ENCODE measurements around the gene GPR3. TPM values are rescaled to one million over a fixed set of nuclear protein-coding genes. Genes with fewer than 3 reads are reported as not detected.
A peak's percentile ranks its signal among the peaks of the same experiment; 100 is the strongest.

Gene GPR3
- not detected for total RNA-seq

GRCh38 chr1:27392096-27392777 is at the start of gene GPR3:
Gene GPR3 (plus strand): TSS chr1:27392622. CDS start chr1:27393799, 1,177 bp downstream.
- no peaks in the 10 kb centered on the region for H3K9me3 ChIP-seq
- peak within 1 kb of the TSS; percentile 48 to 59 (median 56) for H3K4me3 ChIP-seq
- H3K4me1 ChIP-seq = peaks cover 7 to 20% (median 13%) of the 10 kb centered on the region in 4 donors
- peak within 1 kb of the TSS in 3 of 4 donors; percentile 27 to 67 (median 53) for H3K27ac ChIP-seq
- DNase-seq = peak; percentile 90 to 96 (median 94)
- TF ChIP-seq, protein P1, sequence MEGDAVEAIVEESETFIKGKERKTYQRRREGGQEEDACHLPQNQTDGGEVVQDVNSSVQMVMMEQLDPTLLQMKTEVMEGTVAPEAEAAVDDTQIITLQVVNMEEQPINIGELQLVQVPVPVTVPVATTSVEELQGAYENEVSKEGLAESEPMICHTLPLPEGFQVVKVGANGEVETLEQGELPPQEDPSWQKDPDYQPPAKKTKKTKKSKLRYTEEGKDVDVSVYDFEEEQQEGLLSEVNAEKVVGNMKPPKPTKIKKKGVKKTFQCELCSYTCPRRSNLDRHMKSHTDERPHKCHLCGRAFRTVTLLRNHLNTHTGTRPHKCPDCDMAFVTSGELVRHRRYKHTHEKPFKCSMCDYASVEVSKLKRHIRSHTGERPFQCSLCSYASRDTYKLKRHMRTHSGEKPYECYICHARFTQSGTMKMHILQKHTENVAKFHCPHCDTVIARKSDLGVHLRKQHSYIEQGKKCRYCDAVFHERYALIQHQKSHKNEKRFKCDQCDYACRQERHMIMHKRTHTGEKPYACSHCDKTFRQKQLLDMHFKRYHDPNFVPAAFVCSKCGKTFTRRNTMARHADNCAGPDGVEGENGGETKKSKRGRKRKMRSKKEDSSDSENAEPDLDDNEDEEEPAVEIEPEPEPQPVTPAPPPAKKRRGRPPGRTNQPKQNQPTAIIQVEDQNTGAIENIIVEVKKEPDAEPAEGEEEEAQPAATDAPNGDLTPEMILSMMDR (IDR thresholded peaks at IDR 0.05) = peak in 5 of 6 experiments; percentile 50 to 54 (median 50)
- TF ChIP-seq POLR2A (IDR thresholded peaks at IDR 0.05) = no peak
- H3K27me3 ChIP-seq = no peaks in the 10 kb centered on the region
- H3K36me3 ChIP-seq = no peaks in the 10 kb centered on the region

DNA sequence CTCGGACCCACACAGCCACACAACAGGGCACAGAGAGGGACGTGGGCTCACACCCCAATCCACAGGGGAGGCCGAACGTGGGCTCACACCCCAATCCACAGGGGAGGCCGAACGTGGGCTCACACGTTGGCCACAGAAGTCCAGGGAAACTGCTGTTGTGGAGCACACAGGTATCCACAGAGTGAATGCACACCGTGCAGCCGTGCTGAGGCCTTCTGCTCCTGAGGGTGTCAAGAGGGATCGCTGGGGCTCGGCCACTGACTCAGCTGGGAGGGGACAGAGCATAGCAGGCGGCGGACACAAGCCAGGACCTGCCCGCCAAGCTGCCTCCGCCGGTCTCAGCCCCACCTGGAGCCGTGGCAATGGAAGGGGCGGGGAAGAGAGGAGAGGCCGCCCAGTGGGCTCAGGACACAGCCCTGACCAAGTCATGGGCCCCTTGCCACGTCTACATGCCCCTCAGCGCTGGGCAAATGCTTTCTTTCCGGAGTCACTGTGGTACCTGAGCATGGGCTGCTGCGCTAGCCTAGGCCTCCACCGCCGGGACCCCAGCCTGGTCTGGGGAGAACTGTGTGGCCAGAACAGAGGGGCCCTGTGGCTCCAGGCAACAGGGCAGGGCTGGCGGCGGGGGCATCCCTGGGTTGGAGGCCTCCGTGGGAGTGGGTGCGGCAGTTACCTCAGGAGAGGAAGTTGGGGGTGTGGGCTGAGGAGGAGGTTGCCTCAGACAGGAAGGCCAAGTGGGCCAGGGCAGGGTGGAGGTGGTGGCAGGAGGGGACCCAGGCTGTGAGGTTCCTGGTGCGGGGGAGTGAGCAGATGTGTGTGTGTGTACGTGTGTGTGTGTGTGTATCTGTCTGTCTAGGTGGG is 49.4 kb upstream of the GPR3 start:
- TF ChIP-seq, protein P1 (IDR thresholded peaks at IDR 0.05) = no peak
- TF ChIP-seq POLR2A (IDR thresholded peaks at IDR 0.05) = no peak

DNA sequence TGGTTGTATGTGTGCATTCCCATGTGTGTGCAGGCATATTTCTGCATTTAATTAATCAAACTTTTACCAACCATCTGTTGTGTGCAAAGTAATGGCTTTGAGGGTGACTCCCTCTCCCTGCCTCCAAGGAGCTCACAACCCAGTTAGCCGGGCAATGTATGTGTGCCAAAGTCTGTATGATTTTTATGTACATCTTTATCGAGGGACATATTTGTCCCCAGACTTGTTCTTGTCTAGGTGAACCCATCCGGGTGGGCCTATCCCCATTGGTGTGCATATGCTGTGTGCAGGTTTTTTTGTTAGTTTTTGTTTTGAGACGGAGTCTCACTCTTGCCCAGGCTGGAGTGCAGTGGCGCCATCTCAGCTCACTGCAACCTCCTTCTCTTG is 48.8 kb upstream of the GPR3 start:
- no peaks in the 10 kb centered on the region for H3K36me3 ChIP-seq

More for the DNA sequence above, 49.4 kb upstream of the GPR3 start:
- Histone ChIP-seq H3K36me3 (no peaks in the 10 kb centered on the region), H3K27ac (peak overlapping the region; percentile 71 to 94 (median 80)), H3K4me3 (peak overlapping the region; percentile 41 to 63 (median 46)), H3K4me1 (peaks cover 0 to 15% (median 11%) of the 10 kb centered on the region in 4 donors), H3K27me3 (no peaks in the 10 kb centered on the region), H3K9me3 (no peaks in the 10 kb centered on the region)
- peak; percentile 53 to 90 (median 90) for DNase-seq

DNA sequence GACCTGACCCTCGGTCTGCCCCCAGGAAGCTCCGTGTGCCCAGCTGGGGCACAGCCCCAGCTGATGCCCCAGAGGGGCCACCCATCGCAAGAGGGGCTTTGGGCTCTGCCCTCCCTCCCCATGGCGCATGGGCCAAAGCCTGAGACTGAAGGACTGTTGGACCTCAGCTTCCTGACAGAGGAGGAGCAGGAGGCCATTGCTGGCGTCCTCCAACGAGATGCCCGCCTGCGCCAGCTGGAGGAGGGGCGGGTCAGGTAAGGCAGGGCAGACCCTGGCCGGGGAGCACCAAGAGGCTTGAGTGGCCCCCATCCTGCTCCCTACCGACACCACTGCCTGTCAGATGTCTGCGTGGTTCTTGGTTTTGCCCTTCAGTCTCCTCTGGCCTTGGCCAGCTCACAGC is 47.1 kb upstream of the GPR3 start:
- peaks cover 4 to 33% (median 13%) of the 10 kb centered on the region in 4 donors for H3K4me1 ChIP-seq
- H3K27me3 ChIP-seq = no peaks in the 10 kb centered on the region
- H3K4me3 ChIP-seq = no peak overlapping the region
- no peak for TF ChIP-seq POLR2A (IDR thresholded peaks at IDR 0.05)
- TF ChIP-seq, protein P1 (IDR thresholded peaks at IDR 0.05) = no peak
- no peaks in the 10 kb centered on the region for H3K36me3 ChIP-seq
- DNase-seq = no peak
- no peaks in the 10 kb centered on the region for H3K9me3 ChIP-seq
- H3K27ac ChIP-seq = no peak overlapping the region

More for the DNA sequence above, 48.8 kb upstream of the GPR3 start:
- Histone ChIP-seq H3K4me1 (peaks cover 0 to 17% (median 11%) of the 10 kb centered on the region in 4 donors), H3K27ac (peak overlapping the region in 2 of 4 donors; percentile 78 to 94), H3K4me3 (peak overlapping the region in 2 of 4 donors; percentile 42 to 63), H3K27me3 (no peaks in the 10 kb centered on the region), H3K9me3 (no peaks in the 10 kb centered on the region)
- TF ChIP-seq POLR2A (IDR thresholded peaks at IDR 0.05) = no peak
- TF ChIP-seq, protein P1 (IDR thresholded peaks at IDR 0.05) = no peak
- DNase-seq = no peak

- H3K36me3 ChIP-seq = no peaks in the 10 kb centered on the region
- DNase-seq = no peak
- TF ChIP-seq POLR2A (IDR thresholded peaks at IDR 0.05) = no peak
- TF ChIP-seq, protein P1 (IDR thresholded peaks at IDR 0.05) = no peak
- H3K9me3 ChIP-seq = no peaks in the 10 kb centered on the region
- H3K4me3 ChIP-seq = no peak overlapping the region
- peaks cover 0 to 39% (median 7%) of the 10 kb centered on the region in 4 donors for H3K4me1 ChIP-seq
- H3K27me3 ChIP-seq = no peaks in the 10 kb centered on the region
- H3K27ac ChIP-seq = no peak overlapping the region
Measured at GRCh38 chr1:27346357-27346756, 46.1 kb upstream of the GPR3 start.

Data from Peyer's patch (tissue), 4 donors.